CD4-positive, alpha-beta T cell treated with Interleukin-6 for 4 hours (primary cell): ENCODE data around the gene HS3ST3B1.
A peak's percentile ranks its signal among the peaks of the same experiment; 100 is the strongest.

Source experiments
- DNase-seq: peaks from one replicate; pipeline ENCODE4 v3.0.0-alpha.2; 2020; ENCODE audit warnings: mixed read lengths

The HS3ST3B1 gene

DNA sequence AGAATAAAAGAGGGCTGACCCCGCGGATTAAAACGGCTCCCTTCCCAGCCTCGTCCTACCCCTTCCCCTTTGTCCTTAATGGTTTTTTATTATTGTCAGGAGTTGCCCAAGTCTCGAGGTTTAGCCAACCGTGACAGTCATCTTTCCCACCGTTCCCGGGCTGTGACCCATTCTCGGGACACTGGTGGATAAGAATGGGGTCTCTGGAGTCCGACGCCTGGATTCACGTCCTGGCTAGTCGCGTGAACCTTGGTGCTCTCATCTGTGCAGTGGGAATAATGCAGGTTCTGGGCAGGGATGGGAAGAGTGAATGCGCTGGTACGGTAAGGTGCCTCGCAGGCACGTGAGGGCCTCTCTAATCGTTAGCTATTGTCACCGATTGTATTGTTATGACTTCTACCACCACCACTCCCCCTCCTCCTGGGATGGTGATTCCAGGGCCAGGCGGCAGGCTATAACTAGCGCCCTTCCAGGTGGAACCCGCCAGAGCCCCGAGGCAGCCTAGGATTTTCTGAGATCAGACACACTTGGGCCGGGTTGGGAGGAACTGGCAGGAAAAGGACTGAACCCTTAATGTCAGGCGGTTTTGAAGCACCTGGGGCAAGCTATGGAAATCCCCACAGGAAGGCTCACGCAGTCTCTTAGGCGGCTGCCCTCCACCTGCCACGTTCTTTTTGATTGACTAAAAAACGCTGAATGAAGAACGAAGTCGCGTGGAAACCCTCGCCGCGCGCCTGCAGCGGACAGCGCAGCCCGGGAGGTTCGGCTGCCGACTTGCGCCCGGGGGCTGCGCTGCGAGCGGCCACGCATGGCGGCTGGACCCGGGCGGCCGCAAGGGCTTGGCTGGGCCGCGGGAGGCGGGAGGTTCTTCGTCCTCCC, 2.7 kb downstream of the HS3ST3B1 start:
- DNase-seq = peak; percentile 45

DNA sequence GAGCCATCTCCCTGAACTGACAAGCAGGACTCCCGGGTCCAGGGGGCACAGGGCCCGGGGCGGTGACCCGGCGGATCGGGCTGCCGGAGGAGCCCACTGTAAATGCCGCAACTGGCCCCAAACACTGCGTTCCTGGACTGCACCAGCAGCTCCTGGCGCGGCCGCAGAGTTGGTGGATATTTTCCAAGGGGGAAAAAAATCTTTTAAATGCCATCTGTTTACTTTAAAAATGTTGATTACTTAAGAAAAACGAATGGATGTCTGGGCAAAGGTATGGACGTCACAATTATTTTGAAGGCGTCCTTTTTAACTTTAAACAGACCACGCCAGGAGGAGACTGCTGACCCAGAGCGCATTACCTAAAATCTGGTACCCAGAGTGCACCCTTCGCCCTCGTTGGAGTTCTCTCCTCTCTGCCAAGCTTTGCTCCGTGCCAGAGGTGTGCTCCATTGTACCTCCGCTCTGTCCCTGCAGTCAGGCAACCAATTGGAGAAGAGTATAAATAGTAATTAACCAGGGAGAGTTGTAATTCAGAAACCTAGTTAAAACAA, 3.4 kb downstream of the HS3ST3B1 start:
- no peak for DNase-seq

DNA sequence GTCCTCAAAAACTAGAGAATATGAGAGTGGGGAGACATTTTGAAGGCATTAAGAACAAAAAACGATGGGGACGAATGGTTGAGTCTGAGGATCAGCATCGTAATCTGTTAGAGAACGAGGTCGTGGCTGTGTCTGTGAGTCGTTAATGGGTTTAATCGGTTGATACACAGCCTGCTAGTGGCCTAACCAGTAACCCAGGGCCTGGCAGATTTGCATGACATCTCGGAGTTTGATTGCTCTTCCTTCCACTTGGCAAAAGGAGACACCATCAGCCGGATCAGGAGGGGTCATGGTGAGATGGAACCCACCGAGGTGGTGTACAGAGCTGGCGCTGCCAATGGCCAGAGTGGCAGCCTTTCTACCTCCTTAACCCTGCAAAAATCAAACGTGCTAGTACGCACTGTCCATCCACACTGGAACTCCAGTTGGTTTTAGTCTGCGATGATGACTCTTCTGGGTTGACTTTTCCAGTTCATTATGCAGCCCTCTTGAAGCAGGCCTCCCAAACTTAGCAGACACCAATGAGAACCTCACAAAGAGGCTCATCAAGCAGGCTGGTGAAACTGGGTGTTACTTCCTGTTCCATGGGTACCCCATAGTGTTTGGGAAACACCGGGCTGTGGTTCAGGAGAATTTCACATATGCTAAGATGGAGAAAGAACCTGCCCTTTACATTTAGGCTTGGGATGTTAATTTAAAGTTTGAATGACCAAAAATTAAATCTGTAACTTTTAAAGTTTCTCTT, 4.1 kb downstream of the HS3ST3B1 start:
- no peak for DNase-seq

DNA sequence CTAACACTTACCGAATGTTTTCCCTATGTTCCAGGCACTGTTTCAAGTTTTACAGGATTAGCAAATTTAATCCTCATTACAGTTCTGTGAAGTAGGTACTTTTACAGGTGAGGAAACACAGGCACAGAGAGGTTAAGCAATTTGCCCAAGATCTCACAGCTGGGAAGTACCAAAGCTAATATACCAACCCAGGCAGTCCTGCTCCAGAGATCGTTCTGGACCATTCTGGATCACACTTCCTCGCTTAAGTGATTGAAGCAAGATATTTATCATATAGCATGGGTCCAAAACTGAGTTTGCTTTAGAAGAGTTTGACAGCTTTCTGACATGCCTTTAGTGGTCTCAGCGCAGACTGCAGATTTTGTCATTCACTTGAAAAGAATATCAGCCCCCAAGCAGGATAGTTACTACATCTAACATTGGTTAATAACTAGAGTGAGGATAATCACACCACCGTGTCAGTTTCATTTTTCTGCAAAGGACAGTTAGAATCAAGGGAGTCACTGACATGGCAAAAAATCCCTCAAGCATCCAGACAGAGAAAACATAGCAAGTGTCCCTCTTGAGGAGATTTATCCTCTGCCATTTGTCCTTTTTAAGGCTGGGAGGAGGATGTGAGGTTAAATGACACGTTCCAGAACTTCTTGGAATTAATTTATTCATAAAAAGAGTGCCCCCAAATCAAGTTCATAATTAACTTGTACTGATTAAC, 5.1 kb downstream of the HS3ST3B1 start:
- DNase-seq = no peak

DNA sequence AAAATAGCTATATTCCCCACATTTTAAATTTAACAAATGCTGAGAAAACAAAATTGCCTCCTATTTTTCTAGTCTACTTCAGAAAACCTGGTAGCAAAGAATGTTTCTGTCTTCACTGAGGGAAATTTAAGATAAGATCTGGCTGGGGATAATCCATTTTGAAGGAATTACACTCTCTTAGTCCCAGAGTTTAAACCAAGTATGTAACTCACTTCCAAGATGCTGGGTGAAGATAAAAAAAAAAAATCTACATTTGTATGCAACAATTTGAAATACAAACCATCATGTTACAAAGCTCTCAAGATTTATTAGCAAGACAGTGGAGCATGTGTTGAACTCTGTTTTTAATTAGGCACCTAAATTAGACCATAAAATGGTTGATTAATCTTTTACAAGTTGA, 5.7 kb downstream of the HS3ST3B1 start:
- DNase-seq = no peak

DNA sequence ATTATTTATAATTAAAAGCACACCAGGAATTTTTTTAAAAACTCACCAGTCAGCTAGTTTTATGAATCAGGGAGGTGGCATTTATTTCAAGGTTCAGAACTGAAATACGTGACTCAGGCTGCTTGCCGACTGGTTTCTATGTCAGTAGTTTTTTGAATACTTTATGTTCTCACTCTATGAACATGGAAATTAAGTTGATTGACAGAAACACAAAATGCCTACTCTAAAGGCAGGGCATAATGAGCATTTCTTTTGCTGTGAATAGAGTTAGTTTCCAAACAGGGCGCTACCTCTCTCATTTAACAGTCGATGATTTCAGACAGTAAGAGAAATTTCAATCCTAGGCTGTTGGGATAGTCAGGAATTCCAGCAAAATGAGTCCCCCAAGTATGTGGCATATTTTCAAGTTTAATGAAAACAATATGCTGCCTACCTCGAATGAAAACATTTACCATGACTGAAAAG, 6.7 kb downstream of the HS3ST3B1 start:
- no peak for DNase-seq

DNA sequence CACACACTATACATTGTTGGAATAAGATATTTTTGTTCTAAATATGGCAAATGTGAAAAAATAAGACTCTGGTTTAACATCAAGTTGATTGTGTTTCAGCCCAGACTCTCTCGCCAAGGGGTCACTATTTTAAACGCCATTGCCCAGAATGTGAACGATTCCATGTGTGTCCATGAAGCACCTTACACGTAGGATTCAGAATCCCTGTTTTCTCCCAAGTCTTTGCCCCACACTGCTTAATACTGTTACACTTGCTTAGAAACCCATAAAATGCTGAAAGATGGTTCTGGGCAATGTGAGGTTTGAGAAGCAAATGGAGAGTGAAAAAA, 7.7 kb downstream of the HS3ST3B1 start:
- DNase-seq = no peak

DNA sequence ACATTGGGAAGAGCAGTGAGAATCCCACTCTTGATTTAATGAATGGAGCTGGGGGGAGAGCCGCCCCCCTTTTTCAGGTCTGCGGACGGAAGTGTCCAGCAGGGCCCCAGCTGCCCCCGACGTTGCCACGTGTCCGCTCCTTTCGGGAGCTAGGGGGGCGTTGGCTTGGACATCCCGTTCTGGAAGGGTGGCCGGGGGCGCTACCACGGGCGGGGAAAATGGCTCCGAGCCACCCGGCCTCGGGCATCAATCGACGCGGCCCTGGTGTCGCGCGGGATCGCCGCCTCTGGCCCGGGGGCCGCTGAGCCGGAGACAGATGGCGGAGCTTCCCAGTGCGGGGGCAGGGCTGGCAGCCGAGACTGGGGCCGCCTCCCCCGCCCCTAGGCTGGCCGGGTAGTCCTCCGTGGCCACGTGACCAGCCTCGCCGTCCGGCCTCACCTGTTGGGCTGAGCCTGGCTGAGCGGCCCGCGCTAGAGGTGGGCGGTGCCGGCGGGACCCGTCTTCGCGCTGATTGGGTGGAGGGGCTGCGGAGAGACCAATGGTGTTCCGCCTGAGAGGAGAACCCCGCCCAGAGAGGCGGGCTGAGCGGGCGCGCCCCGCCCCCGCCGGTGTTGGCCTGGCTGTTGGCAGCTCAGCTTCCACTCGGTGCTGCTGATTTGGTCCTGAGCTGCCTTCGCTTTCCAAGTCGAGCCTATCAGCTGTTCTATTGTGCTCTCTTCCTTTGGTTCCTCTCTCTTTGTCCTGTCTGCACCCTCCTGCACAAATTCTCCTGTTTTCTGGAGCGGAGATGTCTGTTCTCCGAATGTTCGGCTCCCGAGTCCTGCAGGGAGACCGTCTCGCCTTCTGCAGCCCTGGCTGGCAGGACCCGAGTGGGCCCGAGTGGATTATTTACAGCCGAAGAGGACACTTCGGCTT, 8.3 kb downstream of the HS3ST3B1 start:
- peak; percentile 95 for DNase-seq

DNA sequence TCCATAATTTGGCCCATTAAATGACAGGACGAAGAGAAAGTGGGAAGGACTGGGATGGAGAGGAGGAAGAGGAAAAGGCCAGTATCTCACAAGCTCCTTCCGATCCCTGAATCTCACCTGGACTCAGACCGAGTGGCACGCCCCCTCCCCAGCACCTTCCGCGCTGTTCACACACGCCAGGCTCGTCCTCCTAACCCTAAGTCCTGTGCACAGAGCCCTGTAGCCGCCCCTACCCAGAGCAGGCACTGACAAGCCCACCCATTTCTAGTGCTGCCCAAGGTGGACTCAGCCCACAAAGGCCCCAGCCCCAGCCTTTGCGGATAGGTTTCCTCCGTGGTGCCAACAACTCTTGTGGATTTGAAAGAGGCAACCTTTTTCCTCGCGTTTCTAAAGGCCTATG, 9.2 kb downstream of the HS3ST3B1 start:
- no peak for DNase-seq

DNA sequence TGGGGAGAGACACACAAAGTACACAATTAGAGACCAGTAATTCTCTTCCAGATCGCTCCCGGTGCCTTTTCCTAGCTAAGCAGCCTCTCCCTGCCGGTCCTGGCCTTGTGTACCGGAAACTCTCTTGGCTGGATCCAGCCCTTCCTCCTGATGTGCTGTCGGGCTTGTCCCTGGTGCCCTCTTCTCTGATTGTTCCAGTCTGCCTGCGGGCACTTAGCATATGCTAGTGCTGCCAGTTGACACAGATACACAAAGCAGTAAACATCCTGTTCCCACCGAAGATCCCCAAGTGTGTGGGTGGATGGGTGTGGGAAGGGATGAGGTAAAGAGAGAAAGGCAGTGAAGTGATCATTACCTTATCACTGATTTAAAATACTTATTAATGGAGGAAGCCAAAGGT, 9.7 kb downstream of the HS3ST3B1 start:
- no peak for DNase-seq

DNA sequence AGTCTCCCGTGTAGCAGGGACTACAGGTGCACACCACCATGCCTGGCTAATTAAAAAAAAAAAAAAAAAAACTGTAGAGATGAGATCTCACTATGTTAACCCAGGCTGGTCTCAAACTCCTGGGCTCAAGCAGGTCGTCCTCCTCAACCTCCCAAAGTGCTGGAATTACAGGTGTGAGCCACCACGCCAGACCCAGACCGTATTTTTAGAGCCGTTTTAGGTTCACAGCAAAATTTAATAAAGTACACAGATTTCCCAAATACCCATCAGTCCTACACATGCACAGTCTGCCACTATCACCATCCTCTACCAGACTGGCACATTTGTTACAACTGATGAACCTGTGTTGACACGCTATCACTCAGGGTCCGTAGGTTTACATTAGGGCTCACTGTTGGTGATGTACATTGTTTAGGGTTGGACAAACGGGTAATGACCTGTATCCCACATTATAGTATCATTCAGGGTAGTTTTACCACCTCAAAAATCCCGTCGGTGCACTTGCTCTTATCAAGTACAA, 10.4 kb downstream of the HS3ST3B1 start:
- no peak for DNase-seq

DNA sequence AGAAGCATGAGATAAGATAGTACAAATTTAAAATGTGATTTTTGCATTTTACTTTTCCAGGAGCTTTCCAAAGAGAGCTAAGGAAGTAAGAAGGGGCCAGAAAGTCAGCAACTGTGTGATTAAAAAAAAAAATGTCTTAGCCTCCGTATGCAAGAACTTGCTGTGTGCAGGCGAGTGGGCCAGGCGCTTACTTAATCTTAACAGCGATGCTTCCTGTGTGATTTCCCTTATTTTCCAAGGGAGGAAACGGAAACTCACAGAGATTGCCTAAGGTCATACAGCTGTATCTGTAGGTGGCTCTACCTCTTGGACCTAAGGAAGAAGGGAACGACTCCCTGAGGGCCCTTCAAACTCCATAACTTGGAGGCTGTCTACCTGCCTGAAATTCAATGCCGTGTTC, 11.1 kb downstream of the HS3ST3B1 start:
- no peak for DNase-seq

DNA sequence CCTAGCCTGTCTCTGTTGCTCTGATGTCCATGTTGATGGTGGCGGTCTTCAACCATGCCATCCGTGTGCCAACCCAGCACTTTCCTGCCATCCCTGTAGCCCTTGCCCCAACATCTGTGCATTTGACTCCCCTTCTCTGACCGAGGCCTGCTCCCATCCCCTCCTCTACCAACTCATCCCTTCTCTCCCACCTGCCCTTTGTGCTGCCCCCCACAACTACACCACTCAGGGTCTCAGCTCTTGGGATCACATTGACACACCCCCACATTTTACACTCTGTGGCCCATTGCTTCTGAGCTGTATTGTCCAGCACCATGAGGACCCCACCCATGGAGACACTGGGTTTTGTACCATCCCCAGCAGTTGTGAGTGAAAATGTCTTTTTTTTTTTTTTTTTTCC, 11.6 kb downstream of the HS3ST3B1 start:
- no peak for DNase-seq

DNA sequence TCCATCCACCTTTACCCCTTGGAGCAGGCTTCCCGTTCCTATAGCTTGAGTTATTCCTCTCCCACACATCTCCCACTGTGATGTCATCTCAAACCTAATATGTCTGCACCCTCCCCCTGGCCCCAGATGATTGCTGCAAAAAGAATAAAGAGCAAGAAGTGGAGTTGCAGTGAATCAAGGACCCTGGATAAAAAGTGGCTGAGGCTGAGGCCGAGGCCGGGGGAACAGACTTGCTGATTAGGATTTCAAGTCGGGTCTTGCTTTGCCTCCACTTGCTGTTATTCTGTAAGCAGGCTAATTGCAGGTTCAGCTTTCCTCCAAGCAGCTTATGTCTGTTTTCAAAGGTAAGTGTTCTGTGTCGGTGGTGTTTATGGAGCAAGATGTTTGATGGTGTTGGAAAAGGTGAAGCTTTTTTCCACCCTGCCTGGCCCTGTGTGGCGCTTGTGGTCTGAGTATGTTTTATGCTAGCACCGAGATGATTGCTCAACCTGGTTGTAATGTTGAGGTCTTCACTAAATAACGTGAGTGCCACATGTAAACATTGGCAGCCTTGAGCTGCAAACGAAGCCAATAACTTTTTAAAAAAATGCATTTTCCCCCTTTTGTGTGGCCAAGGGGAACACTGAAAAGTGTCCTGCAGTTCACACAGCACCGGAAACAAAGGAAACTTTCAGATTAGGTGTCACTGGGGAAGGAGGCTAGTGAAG, 15.4 kb downstream of the HS3ST3B1 start:
- no peak for DNase-seq

DNA sequence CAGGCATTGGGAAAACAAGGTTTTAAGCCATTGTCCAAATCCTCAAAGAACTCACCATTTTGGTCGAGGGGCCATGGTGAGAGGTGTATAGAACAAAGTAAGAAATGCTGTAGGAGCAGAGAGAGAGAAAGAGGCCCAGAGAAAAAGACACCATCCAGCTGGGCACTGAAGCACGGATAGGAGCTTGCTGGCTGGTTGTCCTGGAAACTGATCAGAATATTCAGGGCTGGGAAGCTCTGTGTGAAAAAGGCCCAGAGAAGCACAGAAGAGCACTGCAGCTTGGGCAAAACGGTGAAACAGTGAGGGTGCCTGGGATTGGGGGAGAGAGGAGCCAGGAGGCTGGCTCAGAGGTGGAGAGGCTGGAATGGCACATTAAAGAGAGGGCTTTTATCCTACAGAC, 16.5 kb downstream of the HS3ST3B1 start:
- no peak for DNase-seq

DNA sequence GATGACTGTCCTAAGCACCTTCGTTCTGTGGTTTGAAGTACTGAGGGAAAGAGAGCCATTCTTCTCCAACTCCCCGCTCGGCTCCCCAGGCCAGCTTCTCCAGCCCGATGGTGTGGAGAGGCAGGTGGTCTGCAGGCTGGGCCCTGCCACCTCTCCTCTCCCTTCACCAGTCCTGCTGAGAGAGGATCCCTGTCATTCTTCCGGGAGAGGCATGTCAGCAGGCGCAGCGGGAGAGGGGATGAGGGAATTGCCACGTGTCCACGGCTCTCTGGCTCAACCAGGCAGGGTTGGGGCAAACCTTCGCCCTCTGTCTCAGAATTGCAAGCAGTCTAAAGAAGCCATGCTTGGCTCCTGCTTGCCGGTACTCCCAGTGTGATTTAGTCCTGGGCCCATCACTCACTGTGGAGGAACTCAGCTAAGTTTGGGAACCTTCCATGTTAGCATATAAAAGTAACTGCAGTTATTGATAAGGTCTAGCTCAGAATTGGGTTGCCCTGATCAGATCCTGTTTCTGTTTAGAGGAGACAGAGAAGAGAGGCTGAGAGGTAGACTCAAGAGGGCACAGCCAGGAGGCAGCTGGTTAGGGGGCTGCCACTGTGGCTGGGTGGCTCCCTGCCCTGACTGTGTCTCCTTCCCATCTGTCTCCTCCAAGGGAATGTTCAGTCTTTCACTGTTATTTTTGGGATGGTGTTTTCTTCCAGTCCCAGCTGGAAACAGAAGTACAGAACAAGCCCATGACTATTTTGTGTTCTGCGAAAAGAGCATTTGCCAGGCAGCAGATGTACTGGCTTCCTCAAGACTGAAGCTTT, 17.4 kb downstream of the HS3ST3B1 start:
- no peak for DNase-seq

DNA sequence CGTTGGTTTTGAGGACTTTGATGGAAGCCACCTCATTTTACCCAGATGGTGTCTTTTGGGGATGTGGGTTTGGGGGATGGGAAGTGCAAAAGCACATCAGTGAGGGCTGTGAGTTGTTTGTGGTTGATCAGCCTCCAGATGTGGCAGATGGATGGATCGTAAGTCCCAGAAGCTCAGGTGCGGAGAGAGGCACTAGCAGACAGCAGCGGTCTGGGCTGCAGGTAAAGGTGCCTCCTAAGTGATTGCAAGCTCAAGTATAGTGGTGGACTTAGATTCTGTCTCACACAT, 18.0 kb downstream of the HS3ST3B1 start:
- no peak for DNase-seq

DNA sequence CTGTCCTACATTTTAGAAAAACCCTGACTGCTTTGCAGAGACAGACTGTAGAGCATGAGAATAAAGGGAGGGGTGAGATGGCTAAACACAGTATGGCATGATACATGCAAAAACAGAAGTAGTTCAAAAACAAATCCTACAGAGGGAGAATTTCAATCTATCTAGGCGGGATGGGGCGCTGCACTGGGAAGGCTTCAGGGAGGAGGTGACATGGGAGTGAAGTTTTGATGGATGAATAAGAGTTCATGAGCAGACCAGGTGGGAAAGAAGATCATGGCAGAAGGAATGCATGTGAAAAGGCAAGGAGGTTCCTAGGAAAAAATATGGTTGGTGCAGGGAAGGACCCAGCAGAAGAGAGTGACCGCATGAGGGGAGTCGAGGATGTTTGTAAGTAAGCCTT, 19.2 kb downstream of the HS3ST3B1 start:
- no peak for DNase-seq

DNA sequence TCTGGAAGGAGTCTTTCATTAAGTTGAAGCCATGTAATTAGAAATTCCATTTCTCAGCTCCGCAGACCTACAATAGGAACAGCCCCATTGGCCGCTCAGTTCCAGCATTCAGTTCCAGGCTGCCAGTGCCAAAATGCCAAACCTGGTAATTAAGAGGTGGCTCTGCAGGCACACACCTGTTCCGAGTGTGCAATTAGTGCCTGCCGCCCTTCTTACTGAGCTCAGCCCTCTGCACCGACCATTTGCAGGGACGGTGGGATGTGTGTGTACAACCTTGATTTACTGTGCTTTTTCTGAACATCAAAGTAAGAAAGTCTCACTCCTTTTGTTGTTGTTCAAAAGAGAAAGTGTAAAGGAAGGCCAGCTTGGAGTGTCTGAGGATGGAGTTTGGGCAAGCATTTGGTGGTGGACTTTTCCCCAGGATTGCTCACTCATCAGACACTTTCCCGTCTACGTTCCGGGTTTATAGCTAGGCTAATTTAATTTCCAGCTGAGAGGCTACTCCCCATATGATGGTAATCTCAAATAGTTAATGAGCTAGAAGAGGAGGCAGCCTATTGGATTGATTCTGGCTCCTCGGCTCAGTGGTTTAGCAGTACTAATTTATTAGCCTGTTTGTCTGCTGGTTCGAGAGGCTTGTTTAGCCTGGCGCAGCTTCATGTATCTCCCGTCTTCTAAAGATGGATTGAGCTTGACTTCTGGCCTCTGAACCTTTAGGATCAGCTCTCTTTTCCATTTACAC, 20.0 kb downstream of the HS3ST3B1 start:
- DNase-seq = no peak

DNA sequence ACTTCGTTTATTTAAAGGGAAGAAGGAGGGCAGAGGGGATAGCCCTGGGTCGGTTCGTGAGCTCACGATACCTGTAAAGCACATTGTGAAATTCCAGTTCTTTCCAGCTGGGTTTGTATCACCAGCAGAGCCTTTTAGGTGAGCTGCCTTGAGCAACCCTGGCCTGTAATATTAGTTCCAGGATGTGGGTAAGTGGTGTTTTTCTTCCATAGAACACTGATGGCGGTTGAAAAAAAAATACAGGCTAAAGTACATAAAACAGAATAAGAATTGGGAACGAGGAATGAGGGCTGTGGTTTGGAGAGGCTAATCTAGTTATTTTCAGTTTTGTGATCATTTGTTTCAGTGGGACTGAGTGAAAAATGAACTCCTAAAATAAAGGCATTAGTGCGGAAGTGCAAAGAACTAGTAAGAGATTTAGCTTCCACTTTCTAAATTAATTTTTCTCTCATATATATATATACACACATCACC, 20.6 kb downstream of the HS3ST3B1 start:
- no peak for DNase-seq
